Neural cell (in vitro differentiated cells): Measurements from ENCODE around the gene NME3.

Experiments
- EP300 ChIP-seq: fragments of 450-650 bp; conservative IDR thresholded peaks from 2 replicates; pipeline ENCODE4 v1.6.1; 2014; ENCODE audit warnings: antibody characterized with exemption, mild to moderate bottlenecking, moderate library complexity; ENCODE audit not compliant: poor library complexity, severe bottlenecking
- EZH2 ChIP-seq: fragments of 200-600, 300-800 bp; shearing (Covaris generic), sonication (generic); IDR thresholded peaks from 2 replicates; pipeline ENCODE4 v1.6.1; 2014; ENCODE audit warnings: antibody characterized with exemption, low read length, borderline replicate concordance, mild to moderate bottlenecking; ENCODE audit not compliant: insufficient read depth, poor library complexity, severe bottlenecking
- MXI1 ChIP-seq: fragments of 450-650 bp; conservative IDR thresholded peaks from 2 replicates; pipeline ENCODE4 v1.6.1; 2014; ENCODE audit warnings: antibody characterized with exemption, mild to moderate bottlenecking; ENCODE audit not compliant: poor library complexity, severe bottlenecking
- POLR2AphosphoS5 ChIP-seq: IDR thresholded peaks from 2 replicates; pipeline ENCODE4 v1.6.1; 2012
- RAD21 ChIP-seq: fragments of 450-650 bp; conservative IDR thresholded peaks from 2 replicates; pipeline ENCODE4 v1.6.1; 2014; ENCODE audit warnings: antibody characterized with exemption, mild to moderate bottlenecking, moderate library complexity
- SMC3 ChIP-seq: fragments of 450-650 bp; conservative IDR thresholded peaks from 2 replicates; pipeline ENCODE4 v1.6.1; 2014; ENCODE audit warnings: antibody characterized with exemption, mild to moderate bottlenecking, moderate library complexity; ENCODE audit not compliant: poor library complexity
- TAF1 ChIP-seq: IDR thresholded peaks from 2 replicates; pipeline ENCODE4 v1.6.1; 2012; ENCODE audit warnings: low read depth
- TF ChIP-seq, protein P1 (sequence below): fragments of 450-650 bp; IDR thresholded peaks from 2 replicates; pipeline ENCODE4 v1.5.1; 2014; ENCODE audit warnings: antibody characterized with exemption, mild to moderate bottlenecking, moderate library complexity; ENCODE audit not compliant: poor library complexity, severe bottlenecking
- TF ChIP-seq, protein P2 (sequence below): IDR thresholded peaks from 2 replicates; pipeline ENCODE4 v1.6.1; 2012; ENCODE audit warnings: borderline replicate concordance

- TF ChIP-seq, protein P1, sequence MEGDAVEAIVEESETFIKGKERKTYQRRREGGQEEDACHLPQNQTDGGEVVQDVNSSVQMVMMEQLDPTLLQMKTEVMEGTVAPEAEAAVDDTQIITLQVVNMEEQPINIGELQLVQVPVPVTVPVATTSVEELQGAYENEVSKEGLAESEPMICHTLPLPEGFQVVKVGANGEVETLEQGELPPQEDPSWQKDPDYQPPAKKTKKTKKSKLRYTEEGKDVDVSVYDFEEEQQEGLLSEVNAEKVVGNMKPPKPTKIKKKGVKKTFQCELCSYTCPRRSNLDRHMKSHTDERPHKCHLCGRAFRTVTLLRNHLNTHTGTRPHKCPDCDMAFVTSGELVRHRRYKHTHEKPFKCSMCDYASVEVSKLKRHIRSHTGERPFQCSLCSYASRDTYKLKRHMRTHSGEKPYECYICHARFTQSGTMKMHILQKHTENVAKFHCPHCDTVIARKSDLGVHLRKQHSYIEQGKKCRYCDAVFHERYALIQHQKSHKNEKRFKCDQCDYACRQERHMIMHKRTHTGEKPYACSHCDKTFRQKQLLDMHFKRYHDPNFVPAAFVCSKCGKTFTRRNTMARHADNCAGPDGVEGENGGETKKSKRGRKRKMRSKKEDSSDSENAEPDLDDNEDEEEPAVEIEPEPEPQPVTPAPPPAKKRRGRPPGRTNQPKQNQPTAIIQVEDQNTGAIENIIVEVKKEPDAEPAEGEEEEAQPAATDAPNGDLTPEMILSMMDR = no peak
- TF ChIP-seq EZH2 (no peak), TAF1 (no peak), POLR2AphosphoS5 (no peak), SMC3 (no peak), EP300 (no peak), MXI1 (no peak), RAD21 (no peak)
- TF ChIP-seq, protein P2, sequence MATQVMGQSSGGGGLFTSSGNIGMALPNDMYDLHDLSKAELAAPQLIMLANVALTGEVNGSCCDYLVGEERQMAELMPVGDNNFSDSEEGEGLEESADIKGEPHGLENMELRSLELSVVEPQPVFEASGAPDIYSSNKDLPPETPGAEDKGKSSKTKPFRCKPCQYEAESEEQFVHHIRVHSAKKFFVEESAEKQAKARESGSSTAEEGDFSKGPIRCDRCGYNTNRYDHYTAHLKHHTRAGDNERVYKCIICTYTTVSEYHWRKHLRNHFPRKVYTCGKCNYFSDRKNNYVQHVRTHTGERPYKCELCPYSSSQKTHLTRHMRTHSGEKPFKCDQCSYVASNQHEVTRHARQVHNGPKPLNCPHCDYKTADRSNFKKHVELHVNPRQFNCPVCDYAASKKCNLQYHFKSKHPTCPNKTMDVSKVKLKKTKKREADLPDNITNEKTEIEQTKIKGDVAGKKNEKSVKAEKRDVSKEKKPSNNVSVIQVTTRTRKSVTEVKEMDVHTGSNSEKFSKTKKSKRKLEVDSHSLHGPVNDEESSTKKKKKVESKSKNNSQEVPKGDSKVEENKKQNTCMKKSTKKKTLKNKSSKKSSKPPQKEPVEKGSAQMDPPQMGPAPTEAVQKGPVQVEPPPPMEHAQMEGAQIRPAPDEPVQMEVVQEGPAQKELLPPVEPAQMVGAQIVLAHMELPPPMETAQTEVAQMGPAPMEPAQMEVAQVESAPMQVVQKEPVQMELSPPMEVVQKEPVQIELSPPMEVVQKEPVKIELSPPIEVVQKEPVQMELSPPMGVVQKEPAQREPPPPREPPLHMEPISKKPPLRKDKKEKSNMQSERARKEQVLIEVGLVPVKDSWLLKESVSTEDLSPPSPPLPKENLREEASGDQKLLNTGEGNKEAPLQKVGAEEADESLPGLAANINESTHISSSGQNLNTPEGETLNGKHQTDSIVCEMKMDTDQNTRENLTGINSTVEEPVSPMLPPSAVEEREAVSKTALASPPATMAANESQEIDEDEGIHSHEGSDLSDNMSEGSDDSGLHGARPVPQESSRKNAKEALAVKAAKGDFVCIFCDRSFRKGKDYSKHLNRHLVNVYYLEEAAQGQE = no peak
Observed at GRCh38 chr16:1790611-1791255, 19.4 kb upstream of the NME3 start.
